ENCODE measurements around the gene ZMAT3. TPM values are rescaled to one million over a fixed set of nuclear protein-coding genes. Genes with fewer than 3 reads are reported as not detected.

ZMAT3 gene
- polyA plus RNA-seq, 1 donor, result 5.3 TPM

- no peak for DNase-seq
- Histone ChIP-seq H3K27ac (ENCODE audit: low read length) (no peak overlapping the region), H3K36me3 (ENCODE audit: control insufficient read depth, insufficient read depth, low read length) (no peaks in the 10 kb centered on the region), H3K27me3 (ENCODE audit: control insufficient read depth, insufficient read depth, low read length) (no peaks in the 10 kb centered on the region), H3K9me3 (ENCODE audit: control insufficient read depth, low read depth, low read length) (no peaks in the 10 kb centered on the region), H3K4me3 (ENCODE audit: low read length) (no peak overlapping the region), H3K4me1 (ENCODE audit: control insufficient read depth, insufficient read depth, low read length) (no peaks in the 10 kb centered on the region)
Observed at GRCh38 chr3:179000144-179000543, 71.5 kb downstream of the ZMAT3 start.

DNA sequence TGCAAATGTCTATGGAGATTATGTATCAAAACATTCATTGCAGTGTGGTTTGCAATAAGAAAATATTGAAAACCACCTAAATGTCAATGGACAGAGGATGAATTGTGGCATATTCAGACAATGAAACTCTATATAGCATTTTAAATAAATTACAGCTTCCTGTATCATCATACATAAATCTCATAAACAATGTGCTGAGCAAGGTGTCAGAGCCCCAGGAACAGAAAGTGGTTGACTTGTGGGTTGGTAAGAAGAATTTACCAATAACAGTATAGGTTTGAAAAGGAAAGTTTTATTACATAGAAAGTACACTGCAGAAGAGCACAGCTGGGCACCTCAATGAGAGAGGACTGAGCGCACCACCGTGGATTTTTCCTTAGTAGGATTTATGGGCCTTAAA, 75.2 kb downstream of the ZMAT3 start:
- no peaks in the 10 kb centered on the region for H3K27me3 ChIP-seq (ENCODE audit: control insufficient read depth, insufficient read depth, low read length)
- no peak overlapping the region for H3K4me3 ChIP-seq (ENCODE audit: low read length)
- DNase-seq, result no peak
- no peaks in the 10 kb centered on the region for H3K9me3 ChIP-seq (ENCODE audit: control insufficient read depth, low read depth, low read length)
- H3K4me1 ChIP-seq (ENCODE audit: control insufficient read depth, insufficient read depth, low read length), result no peaks in the 10 kb centered on the region
- WGBS (ENCODE audit: insufficient coverage, low lambda C conversion rate), result no CpG with 5 or more reads among the region's 2 CpGs
- no peaks in the 10 kb centered on the region for H3K36me3 ChIP-seq (ENCODE audit: control insufficient read depth, insufficient read depth, low read length)
- H3K27ac ChIP-seq (ENCODE audit: low read length), result no peak overlapping the region

DNA sequence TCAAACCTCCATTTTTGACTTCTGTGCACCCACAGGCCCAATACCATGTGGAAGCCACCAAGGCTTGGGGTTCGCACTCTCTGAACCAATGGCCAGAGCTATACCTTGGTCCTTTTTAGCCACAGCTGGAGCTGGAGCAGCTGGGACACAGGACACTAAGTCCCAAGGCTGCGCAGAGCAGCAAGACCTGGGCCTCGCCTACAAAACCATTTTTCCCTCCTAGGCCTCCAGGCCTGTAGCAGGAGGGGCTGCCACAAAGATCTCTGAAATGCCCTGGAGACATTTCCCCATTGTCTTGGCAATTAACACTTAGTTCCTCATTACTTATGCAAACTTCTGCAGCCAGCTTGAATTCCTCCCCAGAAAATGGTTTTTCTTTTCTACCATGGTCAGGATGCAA, 81.3 kb downstream of the ZMAT3 start:
- Histone ChIP-seq H3K27me3 (ENCODE audit: control insufficient read depth, insufficient read depth, low read length) (no peaks in the 10 kb centered on the region), H3K9me3 (ENCODE audit: control insufficient read depth, low read depth, low read length) (no peaks in the 10 kb centered on the region), H3K27ac (ENCODE audit: low read length) (no peak overlapping the region), H3K36me3 (ENCODE audit: control insufficient read depth, insufficient read depth, low read length) (no peaks in the 10 kb centered on the region), H3K4me1 (ENCODE audit: control insufficient read depth, insufficient read depth, low read length) (no peaks in the 10 kb centered on the region), H3K4me3 (ENCODE audit: low read length) (no peak overlapping the region)
- DNase-seq, result no peak
- WGBS (ENCODE audit: insufficient coverage, low lambda C conversion rate), result no CpG with 5 or more reads among the region's 3 CpGs

- Histone ChIP-seq H3K36me3 (ENCODE audit: control insufficient read depth, insufficient read depth, low read length) (no peaks in the 10 kb centered on the region), H3K27ac (ENCODE audit: low read length) (no peak overlapping the region), H3K4me3 (ENCODE audit: low read length) (no peak overlapping the region), H3K4me1 (ENCODE audit: control insufficient read depth, insufficient read depth, low read length) (no peaks in the 10 kb centered on the region), H3K27me3 (ENCODE audit: control insufficient read depth, insufficient read depth, low read length) (no peaks in the 10 kb centered on the region), H3K9me3 (ENCODE audit: control insufficient read depth, low read depth, low read length) (no peaks in the 10 kb centered on the region)
- WGBS (ENCODE audit: insufficient coverage, low lambda C conversion rate), result no CpG with 5 or more reads among the region's 1 CpG
- DNase-seq, result no peak
Observed at GRCh38 chr3:178989821-178990220, 81.8 kb downstream of the ZMAT3 start.

DNA sequence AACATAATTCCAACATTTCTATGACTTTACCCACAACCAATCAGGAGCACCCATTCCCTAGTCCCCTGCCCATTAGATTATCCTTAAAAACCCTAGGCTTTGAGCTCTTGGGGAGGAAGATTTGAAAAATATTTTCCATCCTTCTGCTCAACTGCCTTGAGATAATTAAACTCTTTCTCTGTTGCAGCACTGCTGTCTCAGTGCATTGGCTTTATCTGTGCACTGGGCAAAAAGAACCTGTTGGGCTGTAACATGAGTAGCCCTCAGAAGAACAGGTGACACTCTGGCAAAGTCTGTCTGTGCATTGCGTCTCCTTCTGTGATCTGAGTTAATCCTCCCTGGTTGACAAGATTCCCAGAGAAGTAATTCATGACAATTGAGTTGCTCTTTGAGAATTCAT, 83.9 kb downstream of the ZMAT3 start:
- H3K4me1 ChIP-seq (ENCODE audit: control insufficient read depth, insufficient read depth, low read length), result no peaks in the 10 kb centered on the region
- no peaks in the 10 kb centered on the region for H3K9me3 ChIP-seq (ENCODE audit: control insufficient read depth, low read depth, low read length)
- no peak overlapping the region for H3K27ac ChIP-seq (ENCODE audit: low read length)
- WGBS (ENCODE audit: insufficient coverage, low lambda C conversion rate), result no CpG with 5 or more reads among the region's 1 CpG
- no peak for DNase-seq
- no peak overlapping the region for H3K4me3 ChIP-seq (ENCODE audit: low read length)
- H3K27me3 ChIP-seq (ENCODE audit: control insufficient read depth, insufficient read depth, low read length), result no peaks in the 10 kb centered on the region
- no peaks in the 10 kb centered on the region for H3K36me3 ChIP-seq (ENCODE audit: control insufficient read depth, insufficient read depth, low read length)

GRCh38 chr3:178986456-178986855, 85.2 kb downstream of the ZMAT3 start:
- 0% methylated on average over 1 of the region's 2 CpGs for WGBS (ENCODE audit: insufficient coverage, low lambda C conversion rate)
- Histone ChIP-seq H3K4me3 (ENCODE audit: low read length) (no peak overlapping the region), H3K9me3 (ENCODE audit: control insufficient read depth, low read depth, low read length) (no peaks in the 10 kb centered on the region), H3K36me3 (ENCODE audit: control insufficient read depth, insufficient read depth, low read length) (no peaks in the 10 kb centered on the region), H3K27me3 (ENCODE audit: control insufficient read depth, insufficient read depth, low read length) (no peaks in the 10 kb centered on the region), H3K4me1 (ENCODE audit: control insufficient read depth, insufficient read depth, low read length) (no peaks in the 10 kb centered on the region), H3K27ac (ENCODE audit: low read length) (no peak overlapping the region)
- no peak for DNase-seq

GRCh38 chr3:178982137-178982536, 89.5 kb downstream of the ZMAT3 start:
- Histone ChIP-seq H3K36me3 (ENCODE audit: control insufficient read depth, insufficient read depth, low read length) (no peaks in the 10 kb centered on the region), H3K27ac (ENCODE audit: low read length) (no peak overlapping the region), H3K4me1 (ENCODE audit: control insufficient read depth, insufficient read depth, low read length) (no peaks in the 10 kb centered on the region), H3K4me3 (ENCODE audit: low read length) (no peak overlapping the region), H3K27me3 (ENCODE audit: control insufficient read depth, insufficient read depth, low read length) (no peaks in the 10 kb centered on the region), H3K9me3 (ENCODE audit: control insufficient read depth, low read depth, low read length) (no peaks in the 10 kb centered on the region)
- 100% methylated on average over 1 of the region's 4 CpGs for WGBS (ENCODE audit: insufficient coverage, low lambda C conversion rate)
- DNase-seq, result no peak

- Histone ChIP-seq H3K4me3 (ENCODE audit: low read length) (no peak overlapping the region), H3K36me3 (ENCODE audit: control insufficient read depth, insufficient read depth, low read length) (no peaks in the 10 kb centered on the region), H3K4me1 (ENCODE audit: control insufficient read depth, insufficient read depth, low read length) (no peaks in the 10 kb centered on the region), H3K9me3 (ENCODE audit: control insufficient read depth, low read depth, low read length) (peaks cover 4% of the 10 kb centered on the region), H3K27ac (ENCODE audit: low read length) (no peak overlapping the region), H3K27me3 (ENCODE audit: control insufficient read depth, insufficient read depth, low read length) (no peaks in the 10 kb centered on the region)
- DNase-seq, result no peak
- no CpG with 5 or more reads among the region's 2 CpGs for WGBS (ENCODE audit: insufficient coverage, low lambda C conversion rate)
Observed at GRCh38 chr3:178975320-178975719, 96.3 kb downstream of the ZMAT3 start.

DNA sequence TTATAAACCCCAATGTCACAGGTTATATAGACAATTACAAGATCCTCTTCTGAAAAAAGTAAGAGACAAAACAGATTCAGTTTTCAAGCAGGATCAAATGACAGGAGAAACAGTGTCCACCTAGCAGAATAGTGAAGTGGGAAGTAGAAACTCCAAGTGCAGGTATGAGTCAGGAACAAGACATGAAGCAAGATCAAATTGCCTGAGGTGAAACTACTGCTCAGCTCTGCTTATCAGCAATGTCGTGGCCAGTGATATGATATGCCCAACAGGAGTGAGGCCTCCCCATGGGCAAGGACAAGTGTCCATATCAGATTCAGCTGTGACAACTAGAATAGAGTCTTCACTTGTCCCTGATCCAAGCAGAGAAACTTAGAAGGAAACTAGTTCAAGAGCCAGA, 100.0 kb downstream of the ZMAT3 start:
- Histone ChIP-seq H3K27ac (ENCODE audit: low read length) (no peak overlapping the region), H3K9me3 (ENCODE audit: control insufficient read depth, low read depth, low read length) (peaks cover 4% of the 10 kb centered on the region), H3K36me3 (ENCODE audit: control insufficient read depth, insufficient read depth, low read length) (no peaks in the 10 kb centered on the region), H3K4me3 (ENCODE audit: low read length) (no peak overlapping the region), H3K4me1 (ENCODE audit: control insufficient read depth, insufficient read depth, low read length) (no peaks in the 10 kb centered on the region), H3K27me3 (ENCODE audit: control insufficient read depth, insufficient read depth, low read length) (no peaks in the 10 kb centered on the region)
- WGBS (ENCODE audit: insufficient coverage, low lambda C conversion rate), result no CpG with 5 or more reads among the region's 1 CpG
- DNase-seq, result no peak

GRCh38 chr3:178969004-178969700, 102.5 kb downstream of the ZMAT3 start:
- Histone ChIP-seq H3K27me3 (ENCODE audit: control insufficient read depth, insufficient read depth, low read length) (no peaks in the 10 kb centered on the region), H3K4me3 (ENCODE audit: low read length) (no peak overlapping the region), H3K27ac (ENCODE audit: low read length) (no peak overlapping the region), H3K4me1 (ENCODE audit: control insufficient read depth, insufficient read depth, low read length) (no peaks in the 10 kb centered on the region), H3K36me3 (ENCODE audit: control insufficient read depth, insufficient read depth, low read length) (no peaks in the 10 kb centered on the region), H3K9me3 (ENCODE audit: control insufficient read depth, low read depth, low read length) (no peaks in the 10 kb centered on the region)
- WGBS (ENCODE audit: insufficient coverage, low lambda C conversion rate), result 60% methylated on average over 1 of the region's 5 CpGs
- no peak for DNase-seq
